SW480 (cell line): Measurements from ENCODE around the gene EFNB2.

ENCODE experiments used
- DNase-seq: peaks from one replicate; pipeline ENCODE4 v3.0.0-alpha.2; 2016; ENCODE audit warnings: low spot score

EFNB2 gene, protein sequence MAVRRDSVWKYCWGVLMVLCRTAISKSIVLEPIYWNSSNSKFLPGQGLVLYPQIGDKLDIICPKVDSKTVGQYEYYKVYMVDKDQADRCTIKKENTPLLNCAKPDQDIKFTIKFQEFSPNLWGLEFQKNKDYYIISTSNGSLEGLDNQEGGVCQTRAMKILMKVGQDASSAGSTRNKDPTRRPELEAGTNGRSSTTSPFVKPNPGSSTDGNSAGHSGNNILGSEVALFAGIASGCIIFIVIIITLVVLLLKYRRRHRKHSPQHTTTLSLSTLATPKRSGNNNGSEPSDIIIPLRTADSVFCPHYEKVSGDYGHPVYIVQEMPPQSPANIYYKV

DNA sequence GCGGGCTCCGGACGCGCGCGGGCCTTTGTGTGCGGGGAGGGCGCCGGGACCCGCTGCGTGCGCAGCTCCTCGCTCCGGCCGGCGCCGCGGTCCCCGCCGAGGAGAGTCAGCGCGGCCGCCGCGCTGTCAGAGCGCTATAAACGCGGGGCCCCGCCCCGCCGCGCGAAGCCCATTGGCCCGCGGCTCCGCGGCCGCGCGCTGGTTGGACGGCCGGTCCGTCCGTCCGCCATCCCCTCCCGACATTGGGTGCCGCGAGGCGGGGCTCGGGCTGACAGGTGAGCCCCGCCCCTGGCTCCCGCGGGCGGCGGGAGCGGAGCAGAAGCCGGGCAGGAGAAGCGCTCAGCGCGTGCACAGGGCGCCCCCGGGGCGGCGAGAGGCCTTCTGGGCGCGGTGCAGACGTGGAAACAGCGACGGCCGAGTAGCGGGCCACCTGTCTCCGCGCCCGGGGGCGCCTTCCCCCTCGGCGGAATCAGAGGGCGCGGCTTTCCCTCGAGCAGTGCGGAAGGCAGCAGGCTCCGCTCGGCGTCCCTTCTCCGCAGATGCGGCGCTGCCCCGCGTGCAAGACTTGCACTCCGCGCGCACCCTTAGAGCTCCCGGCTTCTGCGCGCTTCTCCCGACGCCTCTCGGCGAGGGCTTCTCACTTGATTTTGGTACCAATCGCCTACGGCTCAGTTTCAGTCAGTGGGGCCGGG lies at the start of gene EFNB2:
Gene EFNB2, minus strand, starts transcription at position 111 of the 692 bp plus-strand sequence. CDS start 698 bp downstream, outside the sequence.
- DNase-seq: peak; percentile 93

DNA sequence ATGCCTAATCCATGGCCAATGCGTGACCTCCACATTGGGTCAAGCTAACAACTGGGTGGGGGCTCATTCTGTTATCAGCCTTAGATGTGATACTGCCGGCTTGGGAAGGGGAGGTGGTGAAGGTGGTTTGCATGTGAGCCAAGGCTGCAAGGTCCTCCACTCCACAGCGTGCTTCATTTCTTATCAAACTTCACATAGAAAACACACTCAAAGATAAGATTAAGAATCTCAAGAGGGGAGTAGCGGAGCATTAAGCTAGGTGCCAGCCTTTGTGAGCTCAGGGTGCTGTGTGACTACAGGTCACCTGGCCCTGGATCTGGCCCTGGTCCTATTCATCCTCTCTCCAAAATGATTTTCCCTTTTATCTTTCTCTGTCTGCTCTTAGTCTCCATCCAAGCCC lies 45.8 kb upstream of the EFNB2 start:
- DNase-seq: no peak

DNA sequence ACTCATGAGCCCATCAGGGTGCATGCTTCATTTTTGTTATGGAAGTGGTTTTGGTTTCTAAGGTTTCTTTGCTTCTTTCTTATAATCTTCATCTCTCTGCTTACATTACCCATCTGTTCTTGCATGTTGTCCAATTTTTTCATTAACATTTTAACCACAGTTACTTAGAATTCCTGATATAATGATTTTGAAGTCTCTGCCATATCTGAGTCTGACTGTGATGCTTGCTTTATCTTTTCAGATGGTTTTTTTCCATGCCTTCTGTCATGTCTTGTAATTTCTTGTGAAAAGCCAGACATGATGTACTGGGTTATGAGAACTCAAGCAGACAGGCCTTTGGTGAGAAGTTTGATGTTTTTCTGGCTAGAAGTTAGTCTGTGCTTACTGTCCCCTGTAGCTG lies 40.4 kb upstream of the EFNB2 start:
- no peak for DNase-seq

- DNase-seq: no peak
Observed at GRCh38 chr13:106573868-106574267, 38.4 kb upstream of the EFNB2 start.

DNA sequence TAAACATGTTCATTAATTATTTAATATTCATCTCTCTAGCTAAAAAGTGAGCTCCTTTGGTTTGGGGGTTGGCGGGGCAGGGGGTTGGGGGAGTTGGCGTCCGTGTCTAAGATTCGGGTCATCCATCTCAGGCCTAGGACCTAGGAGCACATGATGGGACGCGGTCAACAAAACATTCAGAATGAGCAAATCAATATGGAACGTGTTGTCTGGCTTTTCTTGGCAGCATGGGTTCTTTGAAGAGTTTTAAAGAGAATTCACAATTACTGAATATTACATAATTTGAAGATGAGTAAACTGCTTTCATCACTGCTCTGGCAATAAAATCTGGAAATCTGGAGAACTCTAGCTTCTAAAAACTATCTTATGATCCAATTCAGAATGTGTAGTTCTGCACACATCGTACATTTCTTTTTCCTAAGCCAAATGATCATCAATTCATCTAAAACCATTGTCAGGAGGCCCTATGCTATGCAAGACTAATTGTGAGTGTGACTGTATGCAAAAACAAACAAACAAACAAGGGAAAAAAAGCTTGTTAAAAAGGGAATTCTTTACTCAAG lies 37.9 kb upstream of the EFNB2 start:
- DNase-seq: no peak

GRCh38 chr13:106570299-106570852 lies 34.9 kb upstream of the EFNB2 start:
- peak; percentile 80 for DNase-seq

GRCh38 chr13:106569233-106570095 lies 34.0 kb upstream of the EFNB2 start:
- DNase-seq: no peak

DNA sequence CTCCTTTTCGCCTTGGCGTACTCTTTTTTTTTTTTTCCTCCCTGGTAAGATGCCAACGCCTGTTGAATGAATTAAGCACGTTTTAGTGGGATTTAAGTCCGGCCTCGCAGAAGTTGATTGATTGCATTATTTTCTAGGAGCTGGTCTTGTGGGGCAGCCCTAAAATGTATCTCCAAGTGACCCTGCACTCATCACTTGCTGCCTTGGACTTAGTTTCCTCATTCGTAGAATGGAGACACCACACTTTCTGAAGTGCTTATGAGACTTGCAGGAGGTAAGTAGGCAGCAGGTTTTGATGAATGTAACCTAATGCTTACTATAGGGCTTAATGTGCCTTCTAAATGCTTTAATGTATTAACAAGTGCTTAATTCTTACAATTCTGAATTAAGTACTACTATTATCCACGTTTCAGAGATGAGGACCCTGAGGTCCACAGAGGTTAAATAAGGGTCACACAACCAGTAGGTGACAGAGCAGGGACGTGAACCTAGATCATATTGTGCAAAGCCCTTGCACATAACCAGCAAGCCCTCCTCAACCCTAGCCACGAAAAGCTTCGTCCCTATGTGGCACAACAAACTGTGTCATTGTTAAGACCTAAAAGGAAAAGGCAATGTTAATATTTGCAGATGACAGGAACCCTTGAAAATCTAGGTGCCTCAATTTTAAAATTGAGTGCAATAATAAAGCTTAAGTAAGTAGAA lies 33.0 kb upstream of the EFNB2 start:
- peak; percentile 6 for DNase-seq

DNA sequence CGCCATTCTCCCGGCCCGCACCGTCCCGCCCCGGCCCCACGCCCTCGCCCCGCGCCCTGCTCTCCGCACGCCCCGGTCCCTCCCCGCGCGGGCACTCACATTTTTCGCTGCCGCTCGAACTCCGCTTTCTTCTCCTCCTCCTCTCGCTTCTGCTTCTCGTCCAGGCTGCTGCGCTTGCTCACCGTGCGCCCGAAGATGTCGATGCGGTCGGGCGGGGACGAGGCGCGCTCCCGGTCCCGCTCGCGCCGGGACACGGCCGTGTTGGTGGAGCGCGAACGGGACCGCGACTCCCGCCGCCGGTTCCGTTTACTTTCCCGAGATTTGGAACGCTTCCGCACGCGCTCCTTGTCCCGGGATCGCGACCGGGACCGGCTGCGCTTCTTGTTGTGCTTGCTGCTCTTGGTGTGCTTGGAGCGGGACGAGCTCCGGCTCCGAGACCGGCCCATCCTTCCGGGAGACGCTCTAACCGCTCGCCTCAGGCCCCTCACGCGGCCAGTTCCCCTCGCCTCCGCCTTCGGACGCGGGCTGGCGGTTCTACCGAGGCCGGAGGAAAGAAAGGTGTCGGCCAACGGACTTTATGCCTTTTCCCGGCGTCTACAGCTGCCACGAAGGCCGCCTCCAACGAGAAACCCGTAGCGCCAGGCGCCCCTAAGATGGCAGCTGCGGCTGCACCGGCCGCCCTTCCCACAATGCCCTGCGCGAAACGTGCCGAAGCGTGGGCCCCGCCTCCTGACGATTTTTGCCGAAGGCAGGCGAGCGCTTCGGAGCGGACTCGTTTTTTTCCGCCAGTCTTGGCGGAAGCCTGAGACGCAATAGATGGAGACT lies 32.2 kb upstream of the EFNB2 start, which contains the start of gene ARGLU1:
Gene ARGLU1, minus strand, starts transcription at position 664 of the 825 bp plus-strand sequence. Its CDS starts 218 bp downstream, at position 446.
- DNase-seq: peak; percentile 85

GRCh38 chr13:106566641-106567473 lies 31.4 kb upstream of the EFNB2 start:
- DNase-seq: peak; percentile 62

GRCh38 chr13:106565127-106565775 lies 29.8 kb upstream of the EFNB2 start:
- no peak for DNase-seq

GRCh38 chr13:106562301-106562700 lies 26.8 kb upstream of the EFNB2 start:
- no peak for DNase-seq

GRCh38 chr13:106561551-106562170 lies 26.2 kb upstream of the EFNB2 start:
- no peak for DNase-seq

- DNase-seq: no peak
Observed at GRCh38 chr13:106560821-106561220, 25.4 kb upstream of the EFNB2 start.

GRCh38 chr13:106558527-106558926 lies 23.1 kb upstream of the EFNB2 start:
- DNase-seq: no peak

GRCh38 chr13:106555631-106556328 lies 20.3 kb upstream of the EFNB2 start:
- DNase-seq: no peak

- no peak for DNase-seq
Observed at GRCh38 chr13:106551751-106552150, 16.3 kb upstream of the EFNB2 start.

GRCh38 chr13:106551350-106551749 lies 15.9 kb upstream of the EFNB2 start:
- no peak for DNase-seq
